ENCODE measurements around the gene SLC4A1.

Gene SLC4A1

GRCh38 chr17:44220213-44221083 lies 47.5 kb downstream of the SLC4A1 start:
- no peak for DNase-seq (ENCODE audit: low read depth in 2 of 2)

GRCh38 chr17:44219616-44220212 lies 48.2 kb downstream of the SLC4A1 start, which contains the start of gene UBTF:
TSS of gene UBTF (minus strand) at chr17:44219675. CDS start at chr17:44218229, 1,446 bp downstream.
- DNase-seq (ENCODE audit: low read depth in 2 of 2): no peak

- DNase-seq (ENCODE audit: low read depth in 2 of 2): peak in 1 of 2 experiments; percentile 51
Measured at GRCh38 chr17:44219108-44219615, 48.8 kb downstream of the SLC4A1 start.

- peak; percentile 73 to 75 for DNase-seq (ENCODE audit: low read depth in 2 of 2)
Measured at GRCh38 chr17:44218344-44219107, 49.4 kb downstream of the SLC4A1 start.

GRCh38 chr17:44217738-44218343 lies 50.1 kb downstream of the SLC4A1 start:
- DNase-seq (ENCODE audit: low read depth in 2 of 2): no peak

GRCh38 chr17:44216694-44217093 lies 51.2 kb downstream of the SLC4A1 start:
- DNase-seq (ENCODE audit: low read depth in 2 of 2): no peak

GRCh38 chr17:44216173-44216572 lies 51.8 kb downstream of the SLC4A1 start:
- DNase-seq (ENCODE audit: low read depth in 2 of 2): no peak

GRCh38 chr17:44214896-44215295 lies 53.0 kb downstream of the SLC4A1 start:
- no peak for DNase-seq (ENCODE audit: low read depth in 2 of 2)

- DNase-seq (ENCODE audit: low read depth in 2 of 2): no peak
Measured at GRCh38 chr17:44214230-44214494, 53.8 kb downstream of the SLC4A1 start.

- DNase-seq (ENCODE audit: low read depth in 2 of 2): no peak
Measured at GRCh38 chr17:44213403-44214229, 54.3 kb downstream of the SLC4A1 start.

GRCh38 chr17:44212507-44213402 lies 55.2 kb downstream of the SLC4A1 start:
- DNase-seq (ENCODE audit: low read depth in 2 of 2): no peak

GRCh38 chr17:44211281-44212265 lies 56.4 kb downstream of the SLC4A1 start:
- DNase-seq (ENCODE audit: low read depth in 2 of 2): no peak

GRCh38 chr17:44210342-44211192 lies 57.4 kb downstream of the SLC4A1 start:
- peak; percentile 74 to 85 for DNase-seq (ENCODE audit: low read depth in 2 of 2)

- DNase-seq (ENCODE audit: low read depth in 2 of 2): peak in 1 of 2 experiments; percentile 46
Measured at GRCh38 chr17:44209786-44210341, 58.1 kb downstream of the SLC4A1 start.

GRCh38 chr17:44207743-44208142 lies 60.2 kb downstream of the SLC4A1 start:
- no peak for DNase-seq (ENCODE audit: low read depth in 2 of 2)

- no peak for DNase-seq (ENCODE audit: low read depth in 2 of 2)
Measured at GRCh38 chr17:44207319-44207718, 60.6 kb downstream of the SLC4A1 start.

GRCh38 chr17:44206825-44207155 lies 61.1 kb downstream of the SLC4A1 start:
- no peak for DNase-seq (ENCODE audit: low read depth in 2 of 2)

Data from stimulated activated CD4-positive, alpha-beta T cell treated with anti-CD3 and anti-CD28 coated beads, Interleukin-12 subunit alpha, Interleukin-12 subunit beta, amount 100 ng/mL, for 24 hours (primary cell).